HG03045 (cell line): ENCODE data around the gene TMEM150B.

Experiments
- ATAC-seq: cut with Tn5 transposase; IDR thresholded peaks from one replicate; pipeline ENCODE4 v1.9.1; 2021; ENCODE audit warnings: mild to moderate bottlenecking, moderate library complexity; ENCODE audit not compliant: unreplicated experiment

Gene TMEM150B

GRCh38 chr19:55279770-55280643 is 45.1 kb downstream of the TMEM150B start, which contains the start of gene HSPBP1:
Gene HSPBP1 (minus strand): TSS chr19:55280110. CDS start chr19:55279608, 502 bp downstream.
- peak; percentile 70 for ATAC-seq

- ATAC-seq = no peak
Observed at GRCh38 chr19:55279340-55279739, 45.8 kb downstream of the TMEM150B start.

GRCh38 chr19:55278391-55279135 is 46.6 kb downstream of the TMEM150B start:
- no peak for ATAC-seq

- ATAC-seq = no peak
Observed at GRCh38 chr19:55277494-55277893, 47.6 kb downstream of the TMEM150B start.

- ATAC-seq = no peak
Observed at GRCh38 chr19:55276720-55277430, 48.3 kb downstream of the TMEM150B start.

GRCh38 chr19:55275851-55276719 is 49.1 kb downstream of the TMEM150B start:
- ATAC-seq = no peak

- no peak for ATAC-seq
Observed at GRCh38 chr19:55273978-55274707, 51.0 kb downstream of the TMEM150B start.

- ATAC-seq = no peak
Observed at GRCh38 chr19:55272142-55272541, 53.0 kb downstream of the TMEM150B start.

- ATAC-seq = no peak
Observed at GRCh38 chr19:55270172-55270942, 54.8 kb downstream of the TMEM150B start.

GRCh38 chr19:55269299-55269698 is 55.8 kb downstream of the TMEM150B start:
- ATAC-seq = no peak

GRCh38 chr19:55266840-55267239 is 58.3 kb downstream of the TMEM150B start:
- ATAC-seq = no peak

GRCh38 chr19:55266404-55266803 is 58.7 kb downstream of the TMEM150B start:
- no peak for ATAC-seq

- ATAC-seq = no peak
Observed at GRCh38 chr19:55265723-55266386, 59.3 kb downstream of the TMEM150B start.

- ATAC-seq = no peak
Observed at GRCh38 chr19:55265173-55265572, 60.0 kb downstream of the TMEM150B start.

- ATAC-seq = no peak
Observed at GRCh38 chr19:55264531-55264930, 60.6 kb downstream of the TMEM150B start.
